SK-N-SH (cell line): ENCODE results near the gene C1orf50. TPM values are rescaled to one million over a fixed set of nuclear protein-coding genes. Genes with fewer than 3 reads are reported as not detected.

Experiments
- CTCF ChIA-PET: fragments of 300-600, 350-600 bp; formaldehyde crosslinking; extraction: SDS; loops from one replicate; lab custom pipeline; 2021; lab: Yijun Ruan, JAX
- POLR2A ChIA-PET: fragments of 350-600 bp; sonication (Branson Sonifier 250); formaldehyde crosslinking; extraction: SDS; loops from one replicate; lab custom pipeline; 2020; ENCODE audit warnings: antibody characterized with exemption, inconsistent platforms; lab: Yijun Ruan, JAX
- DNase-seq: peaks from one replicate; pipeline ENCODE4 v3.0.0; 2012
- H2AFZ ChIP-seq: fragments of 200-600 bp; sonication (generic); 2 replicates; pipeline ENCODE4 v1.8.1; 2016; ENCODE audit warnings: antibody characterized with exemption, mild to moderate bottlenecking, low read depth
- H3F3A ChIP-seq: fragments of 200-600 bp; sonication (generic); replicated peaks from 2 replicates; pipeline ENCODE3; 2016; ENCODE audit warnings: antibody characterized with exemption, mild to moderate bottlenecking; ENCODE audit not compliant: insufficient read depth
- H3K27ac ChIP-seq, 2 experiments: fragments of 200-500 bp in 1 of 2; fragments of 200-600 bp in 1 of 2; sonication (Bioruptor generic) in 1 of 2; sonication (generic), shearing (Covaris generic) in 1 of 2; 2 replicates each; pipeline versions ENCODE4 v1.5.1 to v1.6.1; 2014 to 2016; ENCODE audit warnings: low read depth in 2 of 2, inconsistent platforms in 1 of 2, low read length in 1 of 2, mild to moderate bottlenecking in 1 of 2, mixed read lengths in 1 of 2
- H3K27me3 ChIP-seq: fragments of 200-600 bp; sonication (generic), shearing (Covaris generic); 2 replicates; pipeline ENCODE4 v1.6.1; 2016; ENCODE audit warnings: mixed run types; ENCODE audit not compliant: insufficient read depth
- H3K36me3 ChIP-seq, 2 experiments: fragments of 200-500 bp in 1 of 2; fragments of 200-600 bp in 1 of 2; sonication (Bioruptor generic) in 1 of 2; sonication (generic) in 1 of 2; replicated peaks in 1 of 2; 2 replicates each; pipeline versions ENCODE3 to v1.5.1; 2014 to 2016; ENCODE audit warnings: low read length in 1 of 2, mild to moderate bottlenecking in 1 of 2; ENCODE audit not compliant: insufficient read depth in 2 of 2, control insufficient read depth in 1 of 2
- H3K4me1 ChIP-seq, 2 experiments: fragments of 200-500 bp in 1 of 2; fragments of 200-600 bp in 1 of 2; sonication (Bioruptor generic) in 1 of 2; sonication (generic), shearing (Covaris generic) in 1 of 2; 2 replicates each; pipeline versions ENCODE4 v1.5.1 to v1.6.1; 2014 to 2016; ENCODE audit warnings: low read depth in 1 of 2, low read length in 1 of 2, mixed run types in 1 of 2; ENCODE audit not compliant: insufficient read depth in 2 of 2, control insufficient read depth in 1 of 2
- H3K4me2 ChIP-seq: fragments of 200-600 bp; sonication (generic), shearing (Covaris generic); 2 replicates; pipeline ENCODE4 v1.6.1; 2017; ENCODE audit warnings: mixed run types
- H3K4me3 ChIP-seq, 2 experiments: fragments of 200-500 bp in 1 of 2; fragments of 200-600 bp in 1 of 2; sonication (Bioruptor generic) in 1 of 2; sonication (generic), shearing (Covaris generic) in 1 of 2; 2 replicates each; pipeline versions ENCODE4 v1.5.1 to v1.8.1; 2014 to 2016; ENCODE audit warnings: low read depth in 2 of 2, inconsistent platforms in 1 of 2, low read length in 1 of 2, mild to moderate bottlenecking in 1 of 2, mixed read lengths in 1 of 2, moderate library complexity in 1 of 2
- H3K79me2 ChIP-seq: fragments of 200-600 bp; sonication (generic); 2 replicates; pipeline ENCODE4 v1.8.1; 2017; ENCODE audit warnings: mild to moderate bottlenecking; ENCODE audit not compliant: insufficient read depth
- H3K9ac ChIP-seq: fragments of 200-600 bp; sonication (generic); 2 replicates; pipeline ENCODE4 v1.6.1; 2017; ENCODE audit warnings: mixed run types
- H3K9me2 ChIP-seq: fragments of 200-600 bp; sonication (generic); 2 replicates; pipeline ENCODE4 v1.6.1; 2017; ENCODE audit warnings: mixed run types
- H3K9me3 ChIP-seq: fragments of 200-600 bp; sonication (generic); 2 replicates; pipeline ENCODE4 v1.6.1; 2017; ENCODE audit warnings: mixed run types, mild to moderate bottlenecking, moderate library complexity
- H4K20me1 ChIP-seq: fragments of 200-600 bp; sonication (generic); 2 replicates; pipeline ENCODE4 v1.6.1; 2017; ENCODE audit warnings: mild to moderate bottlenecking, mixed run types; ENCODE audit not compliant: insufficient read depth
- CTCF ChIP-seq: fragments of 200-600 bp; sonication (generic); IDR thresholded peaks from 2 replicates; pipeline ENCODE4 v1.6.1; 2017; ENCODE audit warnings: antibody characterized with exemption, mild to moderate bottlenecking, moderate library complexity
- GABPA ChIP-seq: IDR thresholded peaks from 2 replicates; pipeline ENCODE4 v1.4.0; 2012; ENCODE audit warnings: low read depth, mild to moderate bottlenecking
- GATA2 ChIP-seq: sonication (generic); formaldehyde crosslinking; IDR thresholded peaks from 2 replicates; pipeline ENCODE4 v1.5.0; 2020; ENCODE audit warnings: mild to moderate bottlenecking, missing genetic modification reagents
- IRF3 ChIP-seq: fragments of 150-350 bp; IDR thresholded peaks from 2 replicates; pipeline ENCODE4 v1.6.1; 2016; ENCODE audit warnings: mild to moderate bottlenecking, low read depth, low read length
- JUND ChIP-seq: IDR thresholded peaks from 2 replicates; pipeline ENCODE4 v1.4.0; 2012
- MAX ChIP-seq: IDR thresholded peaks from 2 replicates; pipeline ENCODE4 v1.4.0; 2012; ENCODE audit warnings: low read depth
- MXI1 ChIP-seq: IDR thresholded peaks from 2 replicates; pipeline ENCODE4 v1.6.1; 2012; ENCODE audit warnings: mild to moderate bottlenecking, low read depth, low read length, improper control_type of control experiment
- NRF1 ChIP-seq: IDR thresholded peaks from 2 replicates; pipeline ENCODE4 v1.6.1; 2012; ENCODE audit warnings: low read depth, mild to moderate bottlenecking, low read length
- POLR2AphosphoS5 ChIP-seq: IDR thresholded peaks from 2 replicates; pipeline ENCODE4 v1.6.1; 2012; ENCODE audit warnings: low read depth, low read length
- RAD21 ChIP-seq: IDR thresholded peaks from 2 replicates; pipeline ENCODE4 v1.6.1; 2012; ENCODE audit warnings: mild to moderate bottlenecking, low read length
- RXRA ChIP-seq: IDR thresholded peaks from 2 replicates; pipeline ENCODE4 v1.4.0; 2012; ENCODE audit warnings: low read depth, mild to moderate bottlenecking, borderline replicate concordance
- SIN3A ChIP-seq: IDR thresholded peaks from 2 replicates; pipeline ENCODE4 v1.6.1; 2012; ENCODE audit warnings: low read depth, mild to moderate bottlenecking, low read length, moderate library complexity, borderline replicate concordance
- SMC3 ChIP-seq: IDR thresholded peaks from 2 replicates; pipeline ENCODE4 v1.6.1; 2012; ENCODE audit warnings: low read depth, low read length, improper control_type of control experiment
- WGBS: methylation state at CpG from one replicate; pipeline ENCODE4 v1.1.6; 2017; ENCODE audit warnings: low lambda C conversion rate; 5-methylcytosine and 5-hydroxymethylcytosine counted together
- polyA plus RNA-seq, 3 experiments: library from polyadenylated mRNA; depleted of rRNA; stranded (reverse); fragments of >200 nt; gene quantifications; 2 replicates each; pipeline ENCODE4 v1.2.3, GENCODE V29; 2012

Gene C1orf50
- polyA plus RNA-seq, 1 of the 3 experiments (the other 2 are of a cell fraction) = 2.6 TPM

- Histone ChIP-seq H3K4me2 (peak overlapping the region; percentile 87), H3K4me3 (peak overlapping the region; percentile 77 to 91), H3K36me3 (peaks cover 12 to 19% of the 10 kb centered on the region in 2 experiments), H4K20me1 (peaks cover 15% of the 10 kb centered on the region), H3K9me2 (no peaks in the 10 kb centered on the region), H3K9me3 (no peaks in the 10 kb centered on the region), H3K4me1 (peaks cover 4 to 12% of the 10 kb centered on the region in 2 experiments; a peak in 2 of 4 replicates), H3K9ac (peak overlapping the region; percentile 88), H3K79me2 (peaks cover 89% of the 10 kb centered on the region), H3K27ac (peak overlapping the region; percentile 73 to 84), H2AFZ (peak overlapping the region; percentile 68; the same call in 1 of the 2 replicates), H3F3A (peaks cover 14% of the 10 kb centered on the region), H3K27me3 (no peaks in the 10 kb centered on the region)
- peak; percentile 79 for DNase-seq
- WGBS = 0% methylated on average over 24 of the region's 44 CpGs
- CTCF ChIA-PET = interaction anchor here (0.6 to 10.1 kb wide), 25 partner anchors 9 to 591 kb away, joined by 3 to 75 read pairs (median 3); partner anchors contain the start of genes YBX1 and ZNF691
- TF ChIP-seq GATA2 (no peak), SIN3A (0 out of 2 replicates have a peak, but pooled peaks have one; percentile 86), MAX (peak; percentile 55; the same call in 1 of the 2 replicates), GABPA (0 out of 2 replicates have a peak, but pooled peaks have one; percentile 18), RXRA (no peak), MXI1 (peak; percentile 83), IRF3 (no peak), CTCF (peak; percentile 69), JUND (no peak), POLR2AphosphoS5 (no peak), SMC3 (peak; percentile 37; the same call in 1 of the 2 replicates), NRF1 (no peak), RAD21 (peak; percentile 51)
- POLR2A ChIA-PET = interaction anchor here (0.6 to 2.0 kb wide), 7 partner anchors 18 to 346 kb away, joined by 3 to 11 read pairs (median 4); partner anchors contain the start of genes TMEM269, YBX1 and ZNF691
These were observed 963 bp upstream of the C1orf50 start for GRCh38 chr1:42765832-42766740.
